ENCODE measurements around the gene ZNF385D.

ZNF385D gene

GRCh38 chr3:21377071-21377769, 373.8 kb downstream of the ZNF385D start:
- H3K9me3 ChIP-seq (ENCODE audit: low read length): no peaks in the 10 kb centered on the region
- no peak overlapping the region for H3K4me3 ChIP-seq (ENCODE audit: low read length)
- H3K4me1 ChIP-seq (ENCODE audit: insufficient read depth, low read length): no peaks in the 10 kb centered on the region
- H2AFZ ChIP-seq (ENCODE audit: low read depth, low read length): no peak overlapping the region
- no peaks in the 10 kb centered on the region for H3K36me3 ChIP-seq (ENCODE audit: insufficient read depth, low read length)
- H3K27me3 ChIP-seq (ENCODE audit: insufficient read depth, low read length): no peaks in the 10 kb centered on the region

- no peaks in the 10 kb centered on the region for H3K27me3 ChIP-seq (ENCODE audit: insufficient read depth, low read length)
- H3K4me3 ChIP-seq (ENCODE audit: low read length): no peak overlapping the region
These were observed 378.7 kb downstream of the ZNF385D start for GRCh38 chr3:21372316-21372715.

More at GRCh38 chr3:21372316-21372715, 378.7 kb downstream of the ZNF385D start:
- Histone ChIP-seq H2AFZ (ENCODE audit: low read depth, low read length) (no peak overlapping the region), H3K9me3 (ENCODE audit: low read length) (no peaks in the 10 kb centered on the region), H3K4me1 (ENCODE audit: insufficient read depth, low read length) (no peaks in the 10 kb centered on the region), H3K36me3 (ENCODE audit: insufficient read depth, low read length) (no peaks in the 10 kb centered on the region)
